Upper lobe of left lung (tissue), 4 donors: ENCODE measurements around the gene EHD3.
"Not testable (repeated sequence)": the region's sequence is repeated elsewhere in the genome, so short reads cannot be mapped to it uniquely, and the experiment has no call there.

Source experiments
- EP300 ChIP-seq, 4 donors: sonication (generic); formaldehyde crosslinking; IDR thresholded peaks; one replicate each; pipeline ENCODE4 v1.5.1; 2017; ENCODE audit warnings: antibody characterized with exemption in 4 of 4, control low read depth in 2 of 4
- POLR2A ChIP-seq, 4 donors: fragments of 450-650 bp; IDR thresholded peaks; one replicate each; pipeline ENCODE4 v1.5.1; 2016 to 2017; ENCODE audit warnings: antibody characterized with exemption in 4 of 4, mild to moderate bottlenecking in 2 of 4
- TF ChIP-seq, protein P1 (sequence below), 6 experiments: fragments of 450-650 bp in 4 of 6; fragments of 200-600 bp in 2 of 6; sonication (generic) in 2 of 6; IDR thresholded peaks; one replicate each; pipeline ENCODE4 v1.5.1; 2016 to 2019; ENCODE audit warnings: antibody characterized with exemption in 6 of 6

DNA sequence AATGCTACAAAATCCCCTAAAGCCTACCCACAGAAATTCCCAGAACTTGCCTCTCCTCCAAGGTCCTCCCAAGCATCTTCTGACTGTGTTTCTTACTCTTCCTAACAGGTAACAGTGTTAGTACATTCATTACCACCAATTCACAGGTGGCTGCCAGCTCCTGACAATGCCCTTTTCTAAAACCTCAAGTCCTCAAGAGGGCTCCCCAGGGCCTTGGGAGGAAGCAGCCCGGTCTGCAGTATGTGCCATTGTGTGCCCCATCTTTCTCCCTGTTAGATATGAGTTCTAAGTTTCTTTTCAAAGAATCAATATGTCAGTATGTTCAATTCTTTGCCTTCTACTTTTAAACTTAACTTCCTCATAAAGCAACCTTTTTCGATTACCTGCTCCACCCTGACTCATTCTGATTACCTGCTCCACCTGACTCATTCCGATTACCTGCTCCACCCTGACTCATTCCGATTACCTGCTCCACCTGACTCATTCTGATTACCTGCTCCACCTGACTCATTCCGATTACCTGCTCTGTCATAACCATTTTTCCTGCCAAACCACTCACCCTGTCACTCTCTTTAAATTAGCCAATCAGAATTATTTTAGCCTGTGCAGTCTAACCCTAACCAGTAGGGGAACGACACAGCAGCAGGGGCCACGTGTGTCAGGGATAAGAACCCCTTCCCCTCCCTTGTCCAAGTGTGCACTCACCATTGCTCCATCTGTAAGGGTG, 49.4 kb downstream of the EHD3 start:
- TF ChIP-seq, protein P1, sequence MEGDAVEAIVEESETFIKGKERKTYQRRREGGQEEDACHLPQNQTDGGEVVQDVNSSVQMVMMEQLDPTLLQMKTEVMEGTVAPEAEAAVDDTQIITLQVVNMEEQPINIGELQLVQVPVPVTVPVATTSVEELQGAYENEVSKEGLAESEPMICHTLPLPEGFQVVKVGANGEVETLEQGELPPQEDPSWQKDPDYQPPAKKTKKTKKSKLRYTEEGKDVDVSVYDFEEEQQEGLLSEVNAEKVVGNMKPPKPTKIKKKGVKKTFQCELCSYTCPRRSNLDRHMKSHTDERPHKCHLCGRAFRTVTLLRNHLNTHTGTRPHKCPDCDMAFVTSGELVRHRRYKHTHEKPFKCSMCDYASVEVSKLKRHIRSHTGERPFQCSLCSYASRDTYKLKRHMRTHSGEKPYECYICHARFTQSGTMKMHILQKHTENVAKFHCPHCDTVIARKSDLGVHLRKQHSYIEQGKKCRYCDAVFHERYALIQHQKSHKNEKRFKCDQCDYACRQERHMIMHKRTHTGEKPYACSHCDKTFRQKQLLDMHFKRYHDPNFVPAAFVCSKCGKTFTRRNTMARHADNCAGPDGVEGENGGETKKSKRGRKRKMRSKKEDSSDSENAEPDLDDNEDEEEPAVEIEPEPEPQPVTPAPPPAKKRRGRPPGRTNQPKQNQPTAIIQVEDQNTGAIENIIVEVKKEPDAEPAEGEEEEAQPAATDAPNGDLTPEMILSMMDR (IDR thresholded peaks at IDR 0.05): not testable (repeated sequence)
- TF ChIP-seq POLR2A, EP300 (IDR thresholded peaks at IDR 0.05): not testable (repeated sequence)
